ENCODE results near the gene CLEC4G.

The CLEC4G gene

GRCh38 chr19:7703332-7703731 is 28.6 kb downstream of the CLEC4G start:
- H3K36me3 ChIP-seq (ENCODE audit: insufficient read depth, low read length): no peaks in the 10 kb centered on the region

GRCh38 chr19:7701654-7702457 is 30.1 kb downstream of the CLEC4G start, which contains the start of gene FCER2:
FCER2 (minus strand) TSS chr19:7702131; CDS start chr19:7699760, 2,371 bp downstream.
- Histone ChIP-seq H3K9me2 (ENCODE audit: low read depth, low read length) (no peaks in the 10 kb centered on the region), H3K4me2 (ENCODE audit: low read length) (no peak within 1 kb of the TSS), H4K20me1 (ENCODE audit: insufficient read depth, low read length) (no peaks in the 10 kb centered on the region), H2AFZ (ENCODE audit: low read length) (no peak within 1 kb of the TSS), H3K36me3 (ENCODE audit: insufficient read depth, low read length) (no peaks in the 10 kb centered on the region), H3K4me1 (ENCODE audit: insufficient read depth, low read length, severe bottlenecking) (no peaks in the 10 kb centered on the region), H3K27me3 (ENCODE audit: insufficient read depth, low read length) (peaks cover 6% of the 10 kb centered on the region; the same call in 1 of the 2 replicates), H3K9ac (ENCODE audit: low read length) (no peak within 1 kb of the TSS), H3F3A (ENCODE audit: insufficient read depth, low read length) (no peaks in the 10 kb centered on the region), H3K79me2 (ENCODE audit: insufficient read depth, low read length) (no peaks in the 10 kb centered on the region), H3K9me3 (ENCODE audit: low read length) (no peaks in the 10 kb centered on the region), H3K4me3 (ENCODE audit: low read depth, low read length, poor library complexity, severe bottlenecking) (no peak within 1 kb of the TSS), H3K27ac (ENCODE audit: low read depth, low read length, poor library complexity, severe bottlenecking) (no peak within 1 kb of the TSS)
- TF ChIP-seq CTCF (IDR thresholded peaks at IDR 0.05; ENCODE audit: low read length): no peak
- no peak for TF ChIP-seq EZH2 (IDR thresholded peaks at IDR 0.05; ENCODE audit: borderline replicate concordance, low read length)

More at GRCh38 chr19:7703332-7703731, 28.6 kb downstream of the CLEC4G start:
- Histone ChIP-seq H3K9me2 (ENCODE audit: low read depth, low read length) (no peaks in the 10 kb centered on the region), H3F3A (ENCODE audit: insufficient read depth, low read length) (no peaks in the 10 kb centered on the region), H3K27ac (ENCODE audit: low read depth, low read length, poor library complexity, severe bottlenecking) (no peak overlapping the region), H3K9ac (ENCODE audit: low read length) (no peak overlapping the region), H3K4me2 (ENCODE audit: low read length) (no peak overlapping the region), H4K20me1 (ENCODE audit: insufficient read depth, low read length) (no peaks in the 10 kb centered on the region), H3K79me2 (ENCODE audit: insufficient read depth, low read length) (no peaks in the 10 kb centered on the region), H2AFZ (ENCODE audit: low read length) (no peak overlapping the region), H3K4me3 (ENCODE audit: low read depth, low read length, poor library complexity, severe bottlenecking) (no peak overlapping the region), H3K9me3 (ENCODE audit: low read length) (no peaks in the 10 kb centered on the region), H3K27me3 (ENCODE audit: insufficient read depth, low read length) (no peaks in the 10 kb centered on the region), H3K4me1 (ENCODE audit: insufficient read depth, low read length, severe bottlenecking) (no peaks in the 10 kb centered on the region)
- no peak for TF ChIP-seq EZH2 (IDR thresholded peaks at IDR 0.05; ENCODE audit: borderline replicate concordance, low read length)
- TF ChIP-seq CTCF (IDR thresholded peaks at IDR 0.05; ENCODE audit: low read length): no peak

- H3K36me3 ChIP-seq (ENCODE audit: insufficient read depth, low read length): no peaks in the 10 kb centered on the region
- no peak overlapping the region for H3K9ac ChIP-seq (ENCODE audit: low read length)
- H3K9me2 ChIP-seq (ENCODE audit: low read depth, low read length): no peaks in the 10 kb centered on the region
- no peak overlapping the region for H3K27ac ChIP-seq (ENCODE audit: low read depth, low read length, poor library complexity, severe bottlenecking)
- no peak overlapping the region for H3K4me2 ChIP-seq (ENCODE audit: low read length)
- H3F3A ChIP-seq (ENCODE audit: insufficient read depth, low read length): no peaks in the 10 kb centered on the region
- no peaks in the 10 kb centered on the region for H3K79me2 ChIP-seq (ENCODE audit: insufficient read depth, low read length)
- peaks cover 6% of the 10 kb centered on the region; the same call in 1 of the 2 replicates for H3K27me3 ChIP-seq (ENCODE audit: insufficient read depth, low read length)
- TF ChIP-seq EZH2 (IDR thresholded peaks at IDR 0.05; ENCODE audit: borderline replicate concordance, low read length): no peak
- no peak overlapping the region for H3K4me3 ChIP-seq (ENCODE audit: low read depth, low read length, poor library complexity, severe bottlenecking)
- H3K4me1 ChIP-seq (ENCODE audit: insufficient read depth, low read length, severe bottlenecking): no peaks in the 10 kb centered on the region
- no peaks in the 10 kb centered on the region for H3K9me3 ChIP-seq (ENCODE audit: low read length)
- no peaks in the 10 kb centered on the region for H4K20me1 ChIP-seq (ENCODE audit: insufficient read depth, low read length)
- no peak overlapping the region for H2AFZ ChIP-seq (ENCODE audit: low read length)
Observed at GRCh38 chr19:7701049-7701653, 30.8 kb downstream of the CLEC4G start.

Data from OCI-LY1 (cell line).